K562 (cell line): ENCODE results near the gene RPLP2.

Experiments
- CHD2 ChIP-seq: IDR thresholded peaks from 2 replicates; pipeline ENCODE4 v1.6.1; 2011; ENCODE audit warnings: low read depth, low read length
- HDAC6 ChIP-seq: IDR thresholded peaks from 2 replicates; pipeline ENCODE4 v1.6.1; 2012; ENCODE audit warnings: low read depth, mild to moderate bottlenecking, control low read depth, inconsistent platforms, low read length, moderate library complexity
- HNRNPL ChIP-seq: fragments of 200-400 bp; formaldehyde crosslinking; IDR thresholded peaks from 2 replicates; pipeline ENCODE4 v1.6.1; 2017; ENCODE audit warnings: low read depth, mild to moderate bottlenecking, low read length
- KAT8 ChIP-seq: fragments of 450-650 bp; IDR thresholded peaks from 2 replicates; pipeline ENCODE4 v1.6.1; 2016; ENCODE audit warnings: low read depth, mild to moderate bottlenecking
- MAFK ChIP-seq: IDR thresholded peaks from 2 replicates; pipeline ENCODE4 v1.6.1; 2011; ENCODE audit warnings: low read length, improper control_type of control experiment
- TF ChIP-seq, protein P1 (sequence below), 3 experiments: IDR thresholded peaks in 2 of 3; conservative IDR thresholded peaks in 1 of 3; 2 replicates each; pipeline ENCODE4 v1.5.1; 2011 to 2012; ENCODE audit warnings: low read length in 3 of 3, mild to moderate bottlenecking in 3 of 3, control low read depth in 2 of 3, improper control_type of control experiment in 1 of 3, inconsistent platforms in 1 of 3, low read depth in 1 of 3, mixed read lengths in 1 of 3, moderate library complexity in 1 of 3; ENCODE audit not compliant: insufficient read depth in 2 of 3

DNA sequence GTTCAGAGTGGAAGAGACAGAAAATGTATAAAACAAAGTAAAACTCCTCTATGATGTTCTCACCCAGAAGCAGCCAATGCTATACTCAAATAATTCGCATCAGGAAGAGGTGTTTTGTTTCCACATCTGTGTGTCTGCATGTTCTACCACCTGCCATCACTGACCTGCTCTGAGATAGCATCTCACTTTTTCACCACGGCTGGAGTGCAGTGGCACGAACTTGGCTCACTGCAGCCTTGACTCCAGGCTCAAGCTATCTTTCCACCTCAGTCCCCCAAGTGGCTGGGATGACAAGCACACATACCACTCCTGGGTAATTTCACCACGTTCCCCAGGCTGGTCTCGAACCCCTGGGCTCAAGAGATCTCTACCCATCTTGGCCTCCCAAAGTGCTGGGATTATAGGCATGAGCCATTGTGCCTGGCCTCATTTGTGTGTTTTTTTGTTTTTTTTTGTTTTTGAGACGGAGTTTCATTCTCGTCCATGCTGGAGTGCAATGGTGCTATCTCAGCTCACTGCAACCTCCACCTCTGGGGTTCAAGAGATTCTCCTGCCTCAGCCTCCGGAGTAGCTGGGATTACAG lies 48.1 kb upstream of the RPLP2 start:
- no peak for TF ChIP-seq CHD2
- no peak for TF ChIP-seq KAT8
- no peak for TF ChIP-seq HDAC6
- TF ChIP-seq, protein P1, sequence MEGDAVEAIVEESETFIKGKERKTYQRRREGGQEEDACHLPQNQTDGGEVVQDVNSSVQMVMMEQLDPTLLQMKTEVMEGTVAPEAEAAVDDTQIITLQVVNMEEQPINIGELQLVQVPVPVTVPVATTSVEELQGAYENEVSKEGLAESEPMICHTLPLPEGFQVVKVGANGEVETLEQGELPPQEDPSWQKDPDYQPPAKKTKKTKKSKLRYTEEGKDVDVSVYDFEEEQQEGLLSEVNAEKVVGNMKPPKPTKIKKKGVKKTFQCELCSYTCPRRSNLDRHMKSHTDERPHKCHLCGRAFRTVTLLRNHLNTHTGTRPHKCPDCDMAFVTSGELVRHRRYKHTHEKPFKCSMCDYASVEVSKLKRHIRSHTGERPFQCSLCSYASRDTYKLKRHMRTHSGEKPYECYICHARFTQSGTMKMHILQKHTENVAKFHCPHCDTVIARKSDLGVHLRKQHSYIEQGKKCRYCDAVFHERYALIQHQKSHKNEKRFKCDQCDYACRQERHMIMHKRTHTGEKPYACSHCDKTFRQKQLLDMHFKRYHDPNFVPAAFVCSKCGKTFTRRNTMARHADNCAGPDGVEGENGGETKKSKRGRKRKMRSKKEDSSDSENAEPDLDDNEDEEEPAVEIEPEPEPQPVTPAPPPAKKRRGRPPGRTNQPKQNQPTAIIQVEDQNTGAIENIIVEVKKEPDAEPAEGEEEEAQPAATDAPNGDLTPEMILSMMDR (IDR thresholded peaks at IDR 0.05 in 2 of 3, conservative IDR thresholded peaks at IDR 0.05 in 1 of 3; ENCODE audit: insufficient read depth in 2 of 3, low read depth in 1 of 3, low read length in 3 of 3): no peak
- TF ChIP-seq HNRNPL: no peak
- no peak for TF ChIP-seq MAFK
